Effector memory CD4-positive, alpha-beta T cell (primary cell): Measurements from ENCODE around the gene ACSS1.

ENCODE experiments used
- DNase-seq, 3 donors: peaks; one replicate each; pipeline ENCODE4 v3.0.0-alpha.2; 2020
- H3K27ac ChIP-seq: 2 replicates; pipeline ENCODE4 v1.7.0; 2013; ENCODE audit warnings: mild to moderate bottlenecking, low read length, moderate library complexity; ENCODE audit not compliant: insufficient read depth, poor library complexity, severe bottlenecking
- H3K27me3 ChIP-seq: replicated peaks from 2 replicates; pipeline ENCODE4 v1.7.0; 2013; ENCODE audit warnings: mild to moderate bottlenecking, low read length; ENCODE audit not compliant: insufficient read depth, control insufficient read depth, poor library complexity, severe bottlenecking
- H3K36me3 ChIP-seq: 2 replicates; pipeline ENCODE4 v1.7.0; 2013; ENCODE audit warnings: mild to moderate bottlenecking, low read length, moderate library complexity; ENCODE audit not compliant: control insufficient read depth, insufficient read depth
- H3K4me1 ChIP-seq: 2 replicates; pipeline ENCODE4 v1.7.0; 2013; ENCODE audit warnings: low read length, mild to moderate bottlenecking; ENCODE audit not compliant: control insufficient read depth, insufficient read depth, poor library complexity, severe bottlenecking
- H3K4me3 ChIP-seq: 2 replicates; pipeline ENCODE4 v1.7.0; 2013; ENCODE audit warnings: low read length, low read depth, mild to moderate bottlenecking; ENCODE audit not compliant: insufficient read depth, poor library complexity, severe bottlenecking
- H3K9me3 ChIP-seq: 2 replicates; pipeline ENCODE4 v1.7.0; 2013; ENCODE audit warnings: mild to moderate bottlenecking, low read length, moderate library complexity; ENCODE audit not compliant: control insufficient read depth

The ACSS1 gene

DNA sequence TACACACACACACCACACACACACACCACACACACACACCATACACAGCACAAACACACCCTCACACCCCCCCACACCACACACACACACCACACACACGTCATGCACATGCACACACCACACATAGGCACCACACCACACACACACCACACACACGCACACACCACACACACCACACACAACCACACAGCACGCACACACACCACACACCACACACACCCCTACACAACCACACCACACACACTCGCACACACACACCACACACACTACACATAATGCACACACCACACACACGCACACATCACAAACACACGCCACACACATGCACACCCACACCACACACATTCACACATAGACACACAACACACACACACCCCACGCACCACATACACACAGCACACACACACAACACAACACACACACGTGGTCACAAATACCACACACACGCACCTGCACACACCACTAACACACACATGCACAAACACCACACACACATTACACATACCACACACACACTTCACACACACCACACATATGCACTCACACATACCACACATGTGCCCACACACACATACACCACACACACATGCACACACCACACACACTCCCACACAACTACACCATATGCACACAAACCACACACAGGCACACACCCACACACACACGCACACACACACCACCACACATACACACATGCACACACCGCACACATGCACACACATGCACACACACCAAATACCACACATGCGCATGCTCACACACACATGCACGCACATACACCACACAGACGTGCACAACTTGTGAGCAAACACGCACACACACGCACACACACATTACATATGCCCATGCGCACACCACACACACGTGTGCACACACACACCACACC is 9.4 kb upstream of the ACSS1 start:
- Histone ChIP-seq H3K4me1 (peaks cover 3% of the 10 kb centered on the region), H3K9me3 (no peaks in the 10 kb centered on the region), H3K36me3 (no peaks in the 10 kb centered on the region), H3K27ac (no peak overlapping the region), H3K4me3 (no peak overlapping the region), H3K27me3 (peaks cover 3% of the 10 kb centered on the region)
- DNase-seq: no peak

DNA sequence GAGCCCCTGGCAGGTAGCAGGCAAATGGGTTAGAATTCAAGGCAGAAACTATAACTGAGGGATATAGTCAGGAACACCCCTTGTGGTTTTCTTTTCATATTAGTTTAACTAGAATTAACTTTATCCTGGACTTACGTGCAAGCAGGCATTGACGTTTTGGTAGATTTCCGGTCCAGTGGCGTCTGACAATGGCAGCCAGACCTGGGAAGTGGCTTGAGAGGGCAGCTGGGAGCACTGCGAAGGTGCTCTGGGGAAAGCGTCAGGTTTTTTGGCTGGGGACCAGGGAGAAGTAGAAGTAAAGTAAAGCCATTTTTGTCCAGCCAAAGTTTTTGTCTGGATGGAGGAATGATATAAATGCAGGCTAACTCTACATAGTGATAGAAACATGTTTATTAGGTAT is 8.4 kb upstream of the ACSS1 start:
- Histone ChIP-seq H3K36me3 (no peaks in the 10 kb centered on the region), H3K4me1 (peaks cover 3% of the 10 kb centered on the region), H3K27ac (no peak overlapping the region), H3K27me3 (no peaks in the 10 kb centered on the region), H3K9me3 (no peaks in the 10 kb centered on the region), H3K4me3 (no peak overlapping the region)
- DNase-seq: no peak

DNA sequence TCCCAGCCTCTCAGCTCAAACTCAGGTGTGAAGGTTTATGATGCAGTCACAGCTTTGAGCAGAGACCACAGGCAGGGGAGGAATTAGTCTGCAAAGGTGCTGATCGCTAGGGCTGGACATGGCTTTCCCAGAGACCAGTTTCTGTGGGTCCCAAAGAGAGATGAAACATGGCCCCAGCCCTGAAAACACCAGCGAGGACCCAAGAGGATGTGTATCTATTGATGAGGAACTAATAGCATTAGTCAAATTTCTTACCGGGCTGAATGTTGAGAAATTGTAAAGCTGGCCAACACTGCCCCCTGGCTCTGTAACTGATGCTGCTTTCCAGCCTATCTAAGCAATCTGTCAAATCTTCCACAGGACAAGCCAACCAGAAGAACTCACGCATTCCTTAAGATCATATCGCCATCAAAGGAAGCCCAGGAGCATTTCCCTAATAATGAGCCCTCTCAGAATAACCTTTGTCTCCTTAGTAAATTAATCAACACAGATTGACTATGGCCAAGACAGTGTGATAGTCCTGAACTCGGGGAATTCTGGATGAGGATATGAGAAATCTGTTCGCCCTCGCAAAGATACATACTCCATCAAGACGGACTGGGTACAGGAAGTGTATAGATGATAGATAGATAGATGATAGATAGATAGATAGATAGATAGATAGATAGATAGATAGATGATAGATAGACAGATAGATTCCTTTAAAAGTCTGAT is 7.8 kb upstream of the ACSS1 start:
- Histone ChIP-seq H3K36me3 (no peaks in the 10 kb centered on the region), H3K4me1 (peaks cover 3% of the 10 kb centered on the region), H3K27ac (no peak overlapping the region), H3K4me3 (no peak overlapping the region), H3K9me3 (no peaks in the 10 kb centered on the region), H3K27me3 (no peaks in the 10 kb centered on the region)
- peak; percentile 41 to 51 (median 43) for DNase-seq

DNA sequence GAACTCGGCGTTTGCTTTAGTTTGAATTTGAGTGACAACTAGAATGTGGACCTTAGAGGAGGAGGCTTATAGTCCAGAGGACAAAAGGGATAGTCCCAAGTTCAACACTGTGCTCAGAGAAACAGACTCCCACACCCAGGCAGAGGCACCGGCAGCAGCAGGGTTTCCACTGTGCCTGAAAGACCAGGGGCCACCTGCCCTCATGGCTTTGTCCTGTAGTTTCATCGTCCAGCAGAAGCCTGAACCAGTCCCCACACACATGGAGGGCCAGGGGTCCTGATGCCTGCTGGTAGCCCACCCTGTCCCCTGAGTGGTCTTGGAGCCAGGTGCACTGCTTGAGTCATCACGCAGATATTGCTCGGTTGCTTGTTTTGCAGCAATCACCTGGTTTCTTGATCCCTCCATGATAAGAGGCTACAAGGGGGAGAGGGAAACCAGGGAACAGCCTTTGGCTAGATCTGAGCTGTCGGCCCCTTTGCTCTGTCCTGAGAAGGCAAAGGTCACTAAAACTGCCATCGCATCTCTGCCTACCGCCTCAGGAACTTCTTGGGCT is 7.2 kb upstream of the ACSS1 start:
- no peak for DNase-seq
- no peaks in the 10 kb centered on the region for H3K27me3 ChIP-seq
- no peaks in the 10 kb centered on the region for H3K36me3 ChIP-seq
- no peak overlapping the region for H3K4me3 ChIP-seq
- H3K27ac ChIP-seq: no peak overlapping the region
- no peaks in the 10 kb centered on the region for H3K9me3 ChIP-seq
- H3K4me1 ChIP-seq: peaks cover 3% of the 10 kb centered on the region

DNA sequence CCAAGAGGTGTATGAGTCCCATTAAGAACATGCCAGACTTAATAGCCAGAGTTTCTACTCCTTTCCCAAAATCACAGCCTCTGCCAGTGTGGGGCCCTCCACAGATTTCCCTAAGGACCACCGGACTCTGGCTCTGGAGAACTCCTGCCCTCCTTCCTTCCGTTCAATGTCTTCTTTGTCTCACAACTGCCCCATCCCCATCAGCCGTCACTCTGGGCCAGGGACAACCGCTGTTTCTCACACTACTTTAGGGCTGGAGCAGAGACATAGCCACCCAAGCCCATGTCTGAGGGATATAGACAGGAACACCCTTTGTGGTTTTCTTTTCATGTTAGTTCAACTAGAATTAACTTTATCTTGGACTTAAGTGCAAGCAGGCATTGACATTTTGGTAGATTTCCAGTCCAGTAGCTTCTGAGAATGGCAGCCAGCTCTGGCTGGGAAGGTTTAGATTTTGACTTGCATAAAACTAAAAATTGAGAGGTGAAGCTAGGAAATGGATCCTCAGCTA is 6.7 kb upstream of the ACSS1 start:
- DNase-seq: no peak
- Histone ChIP-seq H3K9me3 (no peaks in the 10 kb centered on the region), H3K27me3 (no peaks in the 10 kb centered on the region), H3K36me3 (no peaks in the 10 kb centered on the region), H3K27ac (no peak overlapping the region), H3K4me3 (no peak overlapping the region), H3K4me1 (peaks cover 3% of the 10 kb centered on the region)

DNA sequence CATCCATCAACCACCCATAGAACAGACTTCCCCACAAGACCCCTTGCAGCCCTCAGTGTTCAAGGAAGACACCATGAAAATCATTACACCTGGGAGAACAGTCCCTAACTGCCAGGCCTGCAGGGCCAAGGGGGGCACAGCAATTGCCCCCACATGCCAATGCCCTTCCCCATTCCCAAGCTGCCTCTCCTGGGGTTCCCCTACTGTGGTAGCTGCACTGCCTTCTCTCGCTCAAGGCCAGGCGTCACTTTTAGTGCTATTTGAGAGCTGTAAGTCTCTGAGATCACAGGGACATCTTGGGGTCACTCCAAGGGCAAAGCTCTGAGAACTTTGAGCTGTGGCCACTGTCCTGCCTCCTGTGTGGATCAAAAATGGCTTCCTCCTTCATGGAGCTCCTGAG is 6.0 kb upstream of the ACSS1 start:
- Histone ChIP-seq H3K36me3 (no peaks in the 10 kb centered on the region), H3K4me1 (peaks cover 6% of the 10 kb centered on the region), H3K27ac (no peak overlapping the region), H3K27me3 (no peaks in the 10 kb centered on the region), H3K4me3 (no peak overlapping the region), H3K9me3 (no peaks in the 10 kb centered on the region)
- no peak for DNase-seq

DNA sequence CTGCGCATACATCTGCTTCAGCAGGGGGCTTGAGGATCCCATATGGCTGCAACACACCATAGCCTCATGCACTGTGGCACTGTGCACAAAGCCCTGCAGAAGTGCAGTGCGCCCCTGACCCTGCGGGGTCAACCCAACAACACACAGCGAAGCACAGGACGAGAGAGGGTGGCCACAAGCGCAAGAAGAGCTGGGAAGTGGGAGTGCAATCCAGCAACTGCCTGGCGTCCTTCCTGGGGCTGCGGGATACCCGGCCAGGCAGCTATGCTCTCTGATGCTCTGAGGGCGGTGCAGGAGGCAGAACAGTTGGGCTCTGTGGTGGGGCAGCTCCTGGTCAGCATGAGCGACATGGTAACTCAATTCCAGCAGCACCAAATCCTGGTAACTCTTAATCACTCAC is 5.6 kb upstream of the ACSS1 start:
- Histone ChIP-seq H3K27ac (no peak overlapping the region), H3K4me1 (peaks cover 11% of the 10 kb centered on the region), H3K27me3 (no peaks in the 10 kb centered on the region), H3K4me3 (no peak overlapping the region), H3K36me3 (no peaks in the 10 kb centered on the region), H3K9me3 (no peaks in the 10 kb centered on the region)
- DNase-seq: no peak

DNA sequence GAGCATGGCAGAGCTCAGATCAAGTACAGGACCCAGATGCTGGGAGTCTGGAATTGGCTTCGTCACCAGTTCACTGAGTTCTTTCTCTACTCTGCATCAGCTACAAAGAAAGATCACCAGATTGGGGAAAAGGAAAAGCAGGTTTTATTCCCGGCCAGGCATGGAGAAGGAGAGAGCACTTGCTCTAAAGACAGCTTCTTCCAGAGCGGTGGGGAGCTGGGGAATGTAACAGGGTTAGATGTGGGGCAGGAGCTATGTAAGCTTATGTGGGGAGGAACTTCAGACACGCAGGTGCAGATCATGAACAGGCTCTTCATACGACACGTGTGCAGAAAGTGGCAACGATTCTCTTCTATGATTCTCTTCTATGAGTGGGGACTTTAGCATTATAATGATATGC is 4.9 kb upstream of the ACSS1 start:
- no peak overlapping the region for H3K4me3 ChIP-seq
- H3K36me3 ChIP-seq: no peaks in the 10 kb centered on the region
- no peaks in the 10 kb centered on the region for H3K9me3 ChIP-seq
- no peak overlapping the region for H3K27ac ChIP-seq
- H3K27me3 ChIP-seq: no peaks in the 10 kb centered on the region
- H3K4me1 ChIP-seq: peaks cover 13% of the 10 kb centered on the region
- no peak for DNase-seq

DNA sequence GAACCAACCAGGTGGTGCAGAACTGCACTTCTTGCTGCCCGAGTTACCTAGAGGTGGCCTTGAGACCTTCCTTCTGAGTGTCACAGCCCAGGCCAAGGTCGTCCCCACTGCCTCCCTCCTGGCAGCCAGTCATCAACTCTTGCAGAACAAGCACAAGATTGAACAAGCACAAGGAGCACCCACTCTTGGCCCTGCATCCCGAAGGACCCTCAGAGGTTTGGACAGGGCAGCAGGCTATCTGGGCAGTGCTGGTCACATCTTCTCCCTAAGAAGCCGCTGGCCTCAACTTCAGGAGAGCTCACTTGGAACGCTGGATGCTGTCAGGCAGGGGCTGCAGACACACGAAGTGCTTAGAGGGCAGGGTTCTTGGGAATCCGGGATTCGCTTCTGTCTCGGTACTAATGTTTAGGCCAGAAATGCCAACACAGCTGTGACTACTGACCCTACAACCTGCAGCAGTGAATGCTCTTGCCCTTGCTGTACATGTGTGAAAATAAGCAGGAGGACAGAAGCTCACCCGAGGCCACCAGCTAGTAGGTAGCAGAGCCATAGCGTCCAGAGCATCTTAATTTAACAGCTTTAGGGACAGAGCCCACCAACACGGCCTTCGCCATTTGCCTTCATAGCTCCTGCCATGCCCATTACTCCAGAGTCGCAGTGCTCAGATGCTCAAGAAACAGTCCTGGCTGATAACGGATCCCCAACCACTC is 4.0 kb upstream of the ACSS1 start:
- H3K27ac ChIP-seq: no peak overlapping the region
- H3K4me3 ChIP-seq: no peak overlapping the region
- H3K4me1 ChIP-seq: peaks cover 13% of the 10 kb centered on the region
- no peaks in the 10 kb centered on the region for H3K27me3 ChIP-seq
- no peak for DNase-seq
- H3K9me3 ChIP-seq: no peaks in the 10 kb centered on the region
- no peaks in the 10 kb centered on the region for H3K36me3 ChIP-seq
